ENCODE results near the gene PTPRG.

Gene PTPRG

DNA sequence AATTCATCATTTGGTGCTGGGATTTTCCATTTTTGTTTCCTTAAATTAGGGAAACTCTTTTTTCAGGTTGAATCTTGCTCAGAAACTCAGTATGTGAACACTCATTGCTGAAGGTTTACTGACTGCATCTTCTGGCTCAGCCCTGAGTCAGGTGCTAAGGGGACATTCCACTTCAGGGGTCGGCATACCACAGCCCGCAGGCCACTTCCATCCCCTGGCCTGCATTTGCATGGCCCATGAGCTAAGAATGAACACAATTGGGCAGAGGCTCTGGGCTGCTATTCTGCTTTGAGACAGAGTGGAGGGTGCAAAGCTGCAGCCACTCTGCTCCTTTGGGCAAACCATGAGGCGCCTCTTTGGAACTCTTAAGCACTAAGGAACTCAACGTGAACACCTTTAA, 647.0 kb downstream of the PTPRG start:
- no peak for DNase-seq

DNA sequence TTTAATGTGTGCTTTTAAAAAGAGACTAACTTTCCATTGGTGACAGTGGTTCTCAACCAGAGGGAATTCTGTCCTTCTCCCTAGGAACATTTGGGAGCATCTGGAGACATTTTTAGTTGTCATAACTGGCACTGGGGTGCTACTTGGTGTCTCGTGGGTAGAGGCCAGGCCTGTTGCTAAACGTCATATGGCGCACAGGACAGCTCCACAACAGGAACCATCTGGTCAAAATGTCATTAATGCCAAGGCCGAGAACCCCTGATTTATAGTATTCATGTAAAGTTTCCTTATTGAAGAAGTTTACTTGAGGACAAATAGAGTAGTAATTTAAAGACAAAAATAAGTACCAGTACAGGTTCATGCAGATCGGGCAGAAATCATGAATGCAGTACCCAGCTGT, 647.7 kb downstream of the PTPRG start:
- DNase-seq: no peak

DNA sequence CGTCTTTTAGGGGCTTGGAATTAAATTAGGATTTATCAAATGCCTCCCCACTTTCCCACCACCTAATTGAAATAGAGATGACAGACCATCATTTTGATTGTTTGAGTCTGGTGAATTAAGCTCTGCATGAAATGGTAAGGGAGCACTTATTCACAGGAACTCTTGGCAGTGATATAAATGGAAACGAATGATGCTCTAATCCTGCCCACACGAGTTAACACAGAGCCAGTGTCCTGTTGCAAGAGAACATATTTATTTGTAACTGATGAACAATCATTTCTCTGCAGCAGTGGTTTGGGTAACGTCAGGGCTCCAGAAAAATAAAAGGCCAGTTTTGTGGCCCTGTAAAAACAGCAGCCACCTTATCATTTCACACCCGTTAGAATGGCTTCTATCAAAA, 648.6 kb downstream of the PTPRG start:
- no peak for DNase-seq

DNA sequence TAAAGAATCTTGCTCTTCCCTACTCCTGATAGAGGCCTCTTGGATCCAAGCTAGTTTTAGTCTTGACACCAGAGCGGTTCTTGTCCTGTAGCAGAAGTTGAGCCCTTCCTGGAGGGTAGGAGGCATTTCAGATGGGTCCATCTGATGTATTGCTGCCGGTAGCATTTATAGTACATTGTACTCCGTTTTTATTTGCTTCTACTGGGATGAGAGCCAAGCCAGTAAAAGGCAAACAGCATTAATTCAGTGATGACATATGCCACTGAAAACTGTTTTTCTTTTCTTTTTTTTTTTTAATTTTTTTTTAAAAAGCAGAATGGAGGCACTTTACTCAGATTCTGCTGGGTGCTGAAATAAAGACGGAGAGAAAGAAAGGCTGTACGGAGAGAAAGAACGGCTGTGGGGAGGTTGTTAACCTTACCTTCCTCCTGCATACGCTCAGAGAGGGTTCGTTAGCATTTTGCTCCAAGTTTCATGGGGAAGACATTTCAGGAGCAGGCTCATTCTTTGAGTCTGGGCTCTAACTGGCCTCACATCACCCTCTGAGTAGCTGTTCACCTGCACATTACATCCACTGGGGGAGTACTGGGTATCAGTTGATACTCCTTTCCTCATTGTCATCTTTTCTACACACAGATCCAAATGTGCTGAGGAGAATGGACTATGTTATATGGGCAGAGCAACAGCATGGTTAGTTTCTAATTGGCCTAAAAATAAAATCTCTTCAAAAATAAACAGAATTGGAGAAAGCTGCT, 650.5 kb downstream of the PTPRG start:
- no peak for DNase-seq

DNA sequence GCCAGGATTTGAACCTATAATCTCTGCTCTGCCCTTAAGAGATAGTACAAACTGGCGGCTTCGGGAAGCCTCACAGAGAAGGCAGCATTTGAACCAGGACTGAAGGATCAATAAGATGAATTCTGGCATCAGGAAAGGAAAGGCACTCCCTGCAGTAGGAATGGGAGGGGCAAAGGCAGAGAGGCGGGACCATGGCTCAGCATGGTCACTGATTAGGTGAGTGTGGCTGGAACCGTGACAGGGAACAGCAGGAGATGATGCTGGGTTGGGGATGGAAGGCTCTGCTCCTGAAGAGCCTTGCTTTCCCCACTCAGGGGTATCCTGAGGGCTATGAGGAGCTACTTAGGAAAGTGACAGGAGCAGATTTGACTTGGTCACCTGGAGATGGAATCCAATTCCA, 653.5 kb downstream of the PTPRG start:
- DNase-seq: no peak

DNA sequence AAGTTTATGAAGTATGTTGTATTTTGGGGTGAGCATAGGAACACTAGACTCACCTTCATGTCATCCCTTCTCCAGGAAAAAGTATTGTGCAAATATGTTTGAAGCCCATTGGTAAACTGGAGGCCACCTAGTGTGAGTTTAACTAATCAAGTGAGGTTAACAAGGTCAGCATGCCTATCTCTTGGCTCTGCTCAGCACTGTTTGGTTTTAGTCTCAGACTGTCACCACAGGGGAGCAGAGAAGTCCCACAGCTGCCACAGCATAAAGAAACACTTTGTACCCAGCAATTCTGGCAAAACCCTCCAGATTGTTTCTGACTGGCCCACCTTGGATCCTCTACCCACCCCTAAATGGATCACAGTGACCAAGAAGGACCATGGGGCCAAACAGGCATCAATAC, 659.2 kb downstream of the PTPRG start:
- DNase-seq: no peak

DNA sequence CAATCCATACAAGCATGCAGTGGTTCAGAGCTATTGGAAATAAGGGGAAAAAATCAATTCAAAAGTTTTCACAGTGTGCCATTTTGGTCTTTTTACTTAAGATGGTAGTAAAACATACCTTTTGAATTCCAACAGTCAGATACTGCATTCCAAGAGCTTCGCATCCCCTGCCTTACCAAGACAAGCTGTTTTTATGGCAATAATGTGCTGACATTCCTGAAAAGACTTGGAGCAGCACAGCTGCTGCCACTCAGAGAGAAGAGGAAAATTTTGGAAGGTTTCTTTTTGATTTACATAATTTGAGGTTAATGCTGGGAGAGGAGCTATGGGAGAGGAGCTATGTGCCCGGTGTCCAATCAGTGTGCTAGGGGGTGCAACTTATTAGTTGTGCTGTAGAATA, 663.7 kb downstream of the PTPRG start:
- DNase-seq: no peak

DNA sequence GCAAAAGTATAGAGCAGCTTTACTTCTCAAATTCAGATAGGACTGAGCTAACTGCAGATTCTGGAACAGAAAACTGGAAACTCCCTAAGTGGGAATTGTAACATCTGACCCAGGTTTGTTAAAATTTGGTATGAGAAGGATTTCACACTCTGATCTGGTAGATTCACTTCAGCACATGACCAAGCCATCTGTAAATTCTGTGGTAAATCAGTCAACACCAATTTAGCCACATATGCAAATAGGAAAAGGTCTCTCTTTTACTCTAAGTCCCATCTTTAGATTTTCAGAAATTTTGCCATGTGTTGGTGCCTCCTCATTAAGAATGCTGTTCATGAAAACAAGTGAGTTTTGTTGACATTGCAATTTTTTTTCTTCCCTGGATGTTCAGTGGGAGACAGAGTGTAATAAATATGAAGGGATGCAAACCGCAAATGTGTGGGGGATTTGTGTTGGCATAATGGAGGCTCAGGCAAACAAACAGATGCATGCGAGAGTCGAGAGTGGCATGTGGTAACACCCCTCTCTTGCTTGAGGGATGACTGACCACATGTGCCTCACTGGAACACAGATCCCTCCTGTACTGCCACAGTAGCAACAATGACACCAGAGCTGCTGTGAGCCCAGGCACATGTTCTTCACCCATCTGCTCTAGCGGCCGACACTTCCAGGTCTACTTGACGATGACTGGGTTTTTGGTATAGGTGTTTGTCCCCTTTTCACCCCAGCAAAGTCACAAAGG, 665.4 kb downstream of the PTPRG start:
- DNase-seq: no peak

DNA sequence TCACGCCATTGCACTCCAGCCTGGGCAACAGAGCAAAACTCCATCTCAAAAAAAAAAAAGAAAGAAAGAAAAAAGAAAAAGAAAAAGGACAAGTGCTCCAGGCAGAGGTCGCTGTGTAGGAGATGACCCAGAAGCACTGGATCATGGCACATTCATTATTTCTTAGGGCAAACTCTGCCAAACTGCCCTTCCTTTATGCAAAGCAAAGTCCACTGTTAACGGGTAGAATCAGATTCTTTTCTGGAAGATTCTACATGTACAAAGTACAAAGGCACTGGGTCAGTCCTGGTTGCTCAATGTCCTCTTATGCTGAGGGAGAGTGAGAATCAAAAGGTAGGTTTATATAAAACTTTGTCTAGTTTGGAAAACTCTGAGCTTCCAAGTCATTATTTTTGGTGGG, 667.1 kb downstream of the PTPRG start:
- no peak for DNase-seq

DNA sequence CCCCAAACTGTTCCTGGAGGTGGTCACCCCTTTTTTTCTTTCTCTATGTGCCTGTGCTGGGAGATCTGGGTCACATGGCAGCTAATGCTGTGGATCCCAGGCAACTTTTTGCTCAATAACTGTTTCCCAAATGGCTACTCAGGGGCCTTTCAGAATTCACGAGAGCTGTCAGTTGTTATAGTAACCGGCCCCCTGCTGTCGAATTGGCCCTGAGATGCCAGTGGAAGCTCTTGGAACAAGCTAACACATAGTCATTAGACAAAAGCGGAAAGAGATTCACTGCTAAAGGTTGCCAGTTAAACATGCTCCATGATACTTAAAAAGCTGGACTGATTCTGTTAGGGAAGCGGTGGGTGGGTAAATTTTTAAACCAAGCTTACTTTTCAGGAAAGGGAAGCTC, 667.8 kb downstream of the PTPRG start:
- no peak for DNase-seq

DNA sequence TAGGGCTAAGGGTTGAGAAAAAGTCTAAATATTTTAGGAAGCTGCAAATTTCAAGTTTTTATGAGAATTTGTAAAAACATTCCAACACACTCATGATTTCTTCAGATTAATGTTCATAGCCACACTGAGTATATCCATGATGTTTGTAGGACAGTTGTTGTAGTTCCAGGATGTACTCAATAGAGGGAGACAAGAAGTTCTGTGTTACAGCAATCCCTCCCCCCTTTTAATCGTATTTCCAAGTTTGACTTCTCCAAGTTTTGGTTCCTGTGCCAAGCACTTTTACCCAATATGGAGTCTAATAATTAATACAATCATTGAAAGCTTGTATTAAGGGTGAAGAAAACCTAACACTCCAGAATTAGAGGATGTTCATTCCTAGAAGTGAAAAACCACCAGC, 668.5 kb downstream of the PTPRG start:
- DNase-seq: no peak

DNA sequence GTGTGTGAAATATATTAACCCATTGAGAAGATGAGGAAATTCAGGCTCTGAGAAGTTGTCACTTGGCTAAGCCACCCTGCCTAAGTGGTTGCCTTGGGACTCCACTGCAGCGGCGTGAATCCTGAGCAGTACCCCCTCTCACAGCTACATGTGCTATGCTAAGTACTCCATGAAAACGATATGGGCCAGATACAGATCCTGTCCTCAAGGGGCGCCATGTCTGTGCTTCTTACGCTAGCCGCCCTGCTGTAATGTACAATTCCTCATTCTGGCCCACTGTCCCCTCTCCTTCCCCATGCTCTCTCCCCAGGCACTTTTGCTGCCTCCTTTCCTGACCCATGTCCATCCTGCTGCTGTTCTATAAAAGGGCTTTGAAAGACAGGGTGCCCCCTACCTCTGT, 671.7 kb downstream of the PTPRG start:
- no peak for DNase-seq

DNA sequence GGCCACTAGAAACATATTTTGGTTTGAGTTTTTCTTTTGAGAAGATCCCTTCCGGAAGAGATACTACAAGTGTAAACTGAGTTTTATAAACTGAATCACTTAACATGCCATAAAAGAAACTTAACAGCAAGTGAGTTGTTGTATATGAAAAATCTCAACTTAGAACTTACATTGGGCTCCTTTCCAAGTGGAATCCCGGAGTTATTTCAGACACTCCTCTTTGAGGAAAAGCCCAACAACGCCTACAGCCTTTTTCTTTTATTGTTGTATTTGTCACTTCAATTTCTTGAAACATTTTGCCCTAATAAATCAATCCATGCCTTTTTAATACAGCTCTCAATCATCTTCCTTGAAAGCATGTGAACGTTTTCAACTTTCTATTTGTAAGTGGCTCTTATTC, 674.6 kb downstream of the PTPRG start:
- DNase-seq: no peak

DNA sequence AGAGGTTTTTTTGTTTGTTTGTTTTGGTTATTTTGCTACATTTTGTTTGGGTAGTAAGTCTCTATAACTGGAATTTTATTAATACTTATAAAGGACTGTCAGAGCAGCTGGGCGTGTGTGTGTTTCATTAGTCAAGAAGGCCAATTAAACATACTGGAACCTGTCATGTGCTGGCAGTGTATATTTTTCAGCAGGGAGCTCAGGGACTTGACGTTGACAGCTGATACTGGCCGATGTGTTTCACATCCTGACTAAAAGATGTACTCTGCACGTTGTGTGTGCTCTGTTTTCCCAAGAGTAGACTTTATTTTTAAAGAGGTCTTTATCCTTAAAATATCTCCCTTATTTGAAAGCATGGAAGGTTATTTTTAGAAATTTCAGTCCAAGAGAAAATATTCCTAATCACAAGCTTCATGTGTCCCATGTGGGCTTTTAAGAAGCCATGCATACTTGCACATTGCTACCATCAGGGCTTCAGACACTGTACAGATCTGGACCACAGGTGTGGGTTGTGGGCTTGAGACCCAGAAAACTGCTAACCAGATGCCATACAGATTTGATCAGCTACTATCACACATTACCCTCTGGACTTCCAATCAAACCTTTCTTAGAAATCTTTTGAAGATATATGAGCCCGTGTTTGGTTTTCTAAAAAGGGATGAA, 676.0 kb downstream of the PTPRG start:
- DNase-seq: no peak

DNA sequence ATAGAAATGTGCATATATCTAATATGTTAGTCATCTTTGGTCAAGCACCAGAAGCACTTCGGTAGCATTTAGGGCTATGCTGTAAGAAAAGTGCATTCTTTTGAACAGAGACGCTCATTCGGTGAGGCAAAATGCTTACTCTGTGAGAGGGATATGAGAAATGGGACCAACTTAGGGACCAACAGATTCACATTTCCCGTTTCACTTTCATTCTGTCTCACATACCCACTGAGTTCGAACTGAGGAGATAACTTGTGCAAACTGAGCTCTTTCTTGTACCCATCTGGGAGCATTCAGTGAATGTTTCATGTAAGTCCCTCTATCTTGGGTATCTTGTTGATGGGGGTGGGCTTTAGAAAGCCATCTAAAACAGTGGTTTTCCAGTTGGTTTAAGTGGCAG, 676.6 kb downstream of the PTPRG start:
- DNase-seq: no peak

DNA sequence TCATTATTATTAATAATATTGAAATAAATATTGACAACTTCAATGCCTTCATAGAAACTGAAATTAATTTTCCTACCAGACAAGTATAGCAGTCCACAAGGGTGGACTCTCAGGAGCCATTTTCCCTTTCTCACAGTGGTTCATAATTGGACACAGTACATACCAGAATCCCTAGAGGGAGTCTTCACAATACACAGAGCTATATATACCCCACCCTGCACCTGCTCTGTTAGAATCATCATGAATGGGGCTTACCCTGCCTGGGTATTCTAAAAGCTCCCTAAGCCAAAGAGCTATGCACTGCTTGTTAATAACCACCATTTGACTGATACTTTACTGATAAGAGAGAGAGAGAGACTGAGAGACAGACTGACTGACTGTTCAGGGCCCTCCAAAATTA, 677.1 kb downstream of the PTPRG start:
- DNase-seq: no peak

DNA sequence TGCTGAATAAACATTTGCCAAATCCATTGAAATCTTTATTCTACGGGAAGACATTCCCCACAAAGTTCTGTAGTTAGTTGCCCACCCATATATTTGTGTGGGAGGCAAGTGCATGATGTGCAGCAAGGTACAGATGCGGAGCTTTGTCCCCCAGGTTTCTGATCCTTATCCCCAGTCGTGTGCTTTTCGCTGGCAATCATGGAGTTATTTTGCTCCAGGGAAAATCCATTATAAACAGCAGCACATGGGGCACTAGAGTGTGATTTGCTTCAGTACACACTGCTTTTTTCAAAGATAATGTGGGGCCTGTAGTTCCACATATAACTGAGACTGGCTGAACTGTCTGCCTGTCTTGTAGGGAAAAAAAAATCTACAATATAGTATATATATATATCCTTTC, 679.9 kb downstream of the PTPRG start:
- no peak for DNase-seq

DNA sequence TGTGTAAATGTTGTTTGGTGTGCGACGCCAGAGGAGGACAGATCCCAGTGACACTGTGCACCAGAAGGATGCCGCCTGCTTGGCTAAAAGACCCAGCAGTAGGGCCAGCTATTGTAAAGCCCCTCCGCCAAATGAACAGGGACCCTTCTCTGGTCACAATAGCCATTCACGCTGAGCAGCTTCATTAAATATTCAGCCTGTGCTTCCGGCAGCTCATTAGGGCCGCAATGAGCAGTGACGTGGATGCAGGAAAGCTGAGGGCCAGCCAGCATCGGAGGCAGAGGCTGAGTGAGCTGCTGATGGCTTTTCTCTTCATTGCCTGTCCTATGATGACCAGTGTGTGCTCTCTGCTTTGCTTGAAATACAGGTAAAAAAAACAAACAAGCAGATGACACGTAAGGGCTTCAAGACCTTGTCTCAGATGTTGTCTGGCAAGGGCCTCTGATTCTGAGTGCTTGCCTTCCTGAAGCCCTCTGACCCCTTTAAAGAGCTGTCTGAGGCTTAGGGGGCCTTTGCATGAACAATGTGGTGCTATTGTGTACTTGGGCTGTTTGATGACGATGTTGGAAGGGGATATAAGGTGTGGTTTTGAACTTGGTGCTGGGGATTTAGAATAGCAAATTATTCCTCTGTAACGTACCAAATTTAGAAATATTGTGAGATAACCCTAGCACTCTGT, 681.6 kb downstream of the PTPRG start:
- no peak for DNase-seq

DNA sequence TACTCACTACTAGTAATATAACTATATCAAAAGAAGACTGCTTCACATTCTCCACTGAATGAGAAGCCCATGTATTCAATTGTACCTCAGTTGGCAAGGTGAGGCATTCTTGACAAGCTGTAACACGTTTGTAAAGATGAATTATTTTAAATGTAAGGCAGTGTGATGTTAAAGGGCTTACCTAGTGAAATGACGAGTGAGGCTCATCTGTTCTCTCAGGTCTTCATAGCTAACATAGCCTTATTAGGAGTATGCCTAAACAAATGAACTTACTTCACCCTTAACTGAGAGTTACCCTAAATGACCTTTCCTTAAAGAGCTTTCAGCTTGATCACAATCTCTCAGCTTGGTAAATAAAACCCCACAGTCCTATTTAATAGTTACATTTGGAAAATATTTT, 684.7 kb downstream of the PTPRG start:
- no peak for DNase-seq

DNA sequence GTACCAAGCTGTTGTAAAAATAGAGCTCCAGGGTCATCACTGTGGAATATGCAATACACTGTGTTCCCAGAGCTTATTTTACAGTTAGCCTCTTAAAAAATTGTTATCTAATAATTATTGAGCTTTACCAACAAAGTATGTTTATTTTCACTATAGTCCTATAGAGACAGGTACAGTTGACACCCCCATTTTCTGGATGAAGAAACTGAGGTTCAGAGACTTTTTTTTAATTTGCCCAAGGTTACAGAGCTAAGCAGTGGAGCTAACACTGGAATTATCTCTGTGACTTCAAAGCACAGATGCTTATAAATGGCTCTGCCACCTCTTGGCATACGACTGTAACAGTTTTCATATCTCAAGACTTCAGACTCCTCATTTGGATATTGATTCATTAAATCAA, 685.6 kb downstream of the PTPRG start:
- DNase-seq: no peak

DNA sequence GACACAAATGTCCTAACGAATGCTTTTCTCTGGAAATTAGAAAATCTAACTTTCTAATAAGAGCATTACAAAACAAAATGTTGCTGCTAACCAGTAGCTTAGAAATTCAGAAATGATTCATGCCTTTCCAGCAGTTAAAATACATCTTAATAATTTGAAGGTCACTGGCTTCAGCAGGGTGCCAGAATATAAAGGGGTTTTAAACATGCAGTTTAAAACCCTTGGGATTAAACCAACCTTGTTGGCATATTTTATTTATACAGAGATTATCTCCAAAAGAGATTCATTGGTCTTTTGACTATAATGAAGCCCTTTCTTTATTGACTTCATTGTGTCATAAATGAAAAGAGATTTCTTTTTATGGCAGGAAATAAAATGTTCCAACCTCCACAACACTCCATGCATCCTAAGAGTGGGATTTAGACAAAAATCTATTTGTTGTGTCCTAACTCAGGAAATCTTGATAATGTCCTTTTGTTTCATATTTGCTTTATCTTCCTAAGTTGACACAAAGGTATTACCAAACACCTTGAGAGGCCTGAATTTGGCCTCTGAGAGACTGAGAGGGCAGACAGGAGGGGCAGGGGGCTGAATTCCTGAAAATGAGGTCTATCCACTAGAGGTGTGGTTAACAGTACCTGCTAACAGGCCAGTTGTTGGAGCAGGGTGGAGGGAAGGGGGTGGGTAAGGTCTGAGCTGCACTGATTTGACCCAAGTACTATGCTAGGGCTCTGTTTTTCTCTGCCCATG, 687.5 kb downstream of the PTPRG start:
- no peak for DNase-seq

DNA sequence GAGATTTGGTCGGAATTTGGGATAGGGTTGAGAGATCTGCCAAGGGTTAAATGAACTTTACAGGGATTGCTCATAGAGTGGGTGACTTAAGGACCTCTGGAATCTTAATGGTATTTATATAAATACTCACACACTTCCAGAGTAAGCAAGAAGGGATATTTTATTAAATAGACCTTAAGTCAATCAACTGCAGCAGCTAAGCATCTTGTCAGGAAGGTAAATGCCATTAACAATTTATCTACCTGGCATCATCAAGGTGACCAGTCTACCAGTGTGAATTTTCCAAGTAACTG, 688.1 kb downstream of the PTPRG start:
- DNase-seq: no peak
